Astrocyte (in vitro differentiated cells and primary cell): ENCODE data around the gene ADAP1. TPM values are rescaled to one million over a fixed set of nuclear protein-coding genes. Genes with fewer than 3 reads are reported as not detected.

ENCODE experiments used
- DNase-seq: peaks from one replicate; pipeline ENCODE4 v3.0.0-alpha.2; 2010; ENCODE audit warnings: low read depth
- FAIRE-seq: peaks from 2 replicates; lab custom pipeline; 2011; peaks lifted over from hg19 to GRCh38; lab: Jason Lieb, UNC
- H2AFZ ChIP-seq: 2 replicates; pipeline ENCODE4 v1.6.0; 2012; ENCODE audit warnings: low read depth, low read length, inconsistent platforms
- H3K27ac ChIP-seq: 2 replicates; pipeline ENCODE4 v1.5.1; 2011; ENCODE audit warnings: low read depth, low read length, inconsistent platforms
- H3K27me3 ChIP-seq: 2 replicates; pipeline ENCODE4 v1.6.0; 2011; ENCODE audit warnings: low read length, inconsistent platforms; ENCODE audit not compliant: insufficient read depth
- H3K36me3 ChIP-seq: 2 replicates; pipeline ENCODE4 v1.5.1; 2011; ENCODE audit warnings: low read length, inconsistent platforms; ENCODE audit not compliant: insufficient read depth
- H3K4me1 ChIP-seq: 2 replicates; pipeline ENCODE4 v1.5.1; 2011; ENCODE audit warnings: low read length, inconsistent platforms; ENCODE audit not compliant: insufficient read depth
- H3K4me2 ChIP-seq: 2 replicates; pipeline ENCODE4 v1.6.0; 2012; ENCODE audit warnings: low read length, inconsistent platforms
- H3K4me3 ChIP-seq: 2 replicates; pipeline ENCODE4 v1.5.1; 2011; ENCODE audit warnings: low read depth, mild to moderate bottlenecking, low read length, inconsistent platforms; ENCODE audit not compliant: insufficient read depth
- H3K79me2 ChIP-seq: 2 replicates; pipeline ENCODE4 v1.6.0; 2012; ENCODE audit warnings: mild to moderate bottlenecking, low read length, inconsistent platforms; ENCODE audit not compliant: insufficient read depth
- H3K9ac ChIP-seq: 2 replicates; pipeline ENCODE4 v1.6.0; 2012; ENCODE audit warnings: mild to moderate bottlenecking, low read length, inconsistent platforms
- H3K9me3 ChIP-seq: 2 replicates; pipeline ENCODE4 v1.5.1; 2012; ENCODE audit warnings: low read depth, mild to moderate bottlenecking, low read length, inconsistent platforms; ENCODE audit not compliant: insufficient read depth
- H4K20me1 ChIP-seq: 2 replicates; pipeline ENCODE4 v1.6.0; 2012; ENCODE audit warnings: low read length, inconsistent platforms; ENCODE audit not compliant: insufficient read depth
- H3K27ac Mint-ChIP-seq: one replicate; pipeline ENCODE4 v1.8.0; 2021; ENCODE audit warnings: mild to moderate bottlenecking, mixed read lengths; ENCODE audit not compliant: unreplicated experiment
- H3K27me3 Mint-ChIP-seq: one replicate; pipeline ENCODE4 v1.8.0; 2021; ENCODE audit warnings: low read depth, mixed read lengths; ENCODE audit not compliant: unreplicated experiment
- H3K36me3 Mint-ChIP-seq: one replicate; pipeline ENCODE4 v1.8.0; 2021; ENCODE audit warnings: low read depth, mixed read lengths; ENCODE audit not compliant: unreplicated experiment
- H3K4me1 Mint-ChIP-seq: one replicate; pipeline ENCODE4 v1.8.0; 2021; ENCODE audit warnings: low read depth, mixed read lengths; ENCODE audit not compliant: unreplicated experiment
- H3K4me3 Mint-ChIP-seq: one replicate; pipeline ENCODE4 v1.8.0; 2021; ENCODE audit warnings: mild to moderate bottlenecking, moderate library complexity, mixed read lengths; ENCODE audit not compliant: unreplicated experiment
- H3K9me3 Mint-ChIP-seq: one replicate; pipeline ENCODE4 v1.8.0; 2021; ENCODE audit warnings: mild to moderate bottlenecking, mixed read lengths; ENCODE audit not compliant: unreplicated experiment
- EZH2 ChIP-seq: IDR thresholded peaks from 2 replicates; pipeline ENCODE4 v1.6.1; 2012; ENCODE audit warnings: mild to moderate bottlenecking, low read length, inconsistent platforms; ENCODE audit not compliant: insufficient read depth
- total RNA-seq: library from RNA; stranded (reverse); gene quantifications from 2 replicates; pipeline ENCODE4 v1.2.1, GENCODE V29; 2021
- TF ChIP-seq, protein P1 (sequence below): IDR thresholded peaks from 2 replicates; pipeline ENCODE4 v1.5.1; 2011; ENCODE audit warnings: low read depth, mild to moderate bottlenecking, inconsistent platforms, low read length, moderate library complexity; ENCODE audit not compliant: insufficient read depth

The ADAP1 gene
- total RNA-seq, 1 donor from 2014 or later, result 4.8 TPM

DNA sequence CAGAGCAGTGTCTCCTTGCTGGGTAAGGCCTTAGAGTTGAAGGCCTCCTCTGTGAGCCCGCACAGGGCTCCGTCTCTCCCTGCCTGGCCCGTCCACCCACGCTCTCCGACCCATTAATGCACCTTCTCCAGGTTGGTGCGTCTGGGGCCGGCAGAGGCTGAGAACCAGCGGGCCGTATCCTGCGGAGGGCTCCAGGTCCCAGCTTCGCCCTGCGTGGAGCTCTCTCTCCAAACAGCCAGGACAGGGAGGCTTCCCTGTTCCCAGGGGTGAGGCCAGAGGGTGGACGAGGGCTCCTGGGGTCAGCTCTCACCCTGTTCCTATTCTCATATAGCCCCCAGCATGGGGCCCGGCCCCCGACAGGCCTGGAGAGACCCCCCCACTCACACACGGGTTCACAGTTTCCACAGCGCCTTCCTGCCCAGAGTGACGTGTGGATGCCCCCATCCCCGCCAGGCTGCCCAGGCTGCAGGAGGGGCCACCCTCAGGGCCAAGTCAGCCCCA lies 43.5 kb downstream of the ADAP1 start:
- Histone ChIP-seq H3K9me3 (no peaks in the 10 kb centered on the region), H3K27ac (no peak overlapping the region), H3K27me3 (peaks cover 1% of the 10 kb centered on the region), H3K9ac (no peak overlapping the region), H3K4me2 (no peak overlapping the region), H2AFZ (no peak overlapping the region), H3K4me3 (no peak overlapping the region), H3K36me3 (no peaks in the 10 kb centered on the region), H3K79me2 (no peaks in the 10 kb centered on the region), H3K4me1 (no peaks in the 10 kb centered on the region), H4K20me1 (no peaks in the 10 kb centered on the region)
- no peak for FAIRE-seq
- Mint-ChIP-seq H3K4me3 (no peak overlapping the region), H3K9me3 (peaks cover 1% of the 10 kb centered on the region), H3K36me3 (no peaks in the 10 kb centered on the region), H3K27ac (no peak overlapping the region), H3K27me3 (peaks cover 14% of the 10 kb centered on the region), H3K4me1 (peaks cover 2% of the 10 kb centered on the region)
- no peak for DNase-seq
- TF ChIP-seq, protein P1, sequence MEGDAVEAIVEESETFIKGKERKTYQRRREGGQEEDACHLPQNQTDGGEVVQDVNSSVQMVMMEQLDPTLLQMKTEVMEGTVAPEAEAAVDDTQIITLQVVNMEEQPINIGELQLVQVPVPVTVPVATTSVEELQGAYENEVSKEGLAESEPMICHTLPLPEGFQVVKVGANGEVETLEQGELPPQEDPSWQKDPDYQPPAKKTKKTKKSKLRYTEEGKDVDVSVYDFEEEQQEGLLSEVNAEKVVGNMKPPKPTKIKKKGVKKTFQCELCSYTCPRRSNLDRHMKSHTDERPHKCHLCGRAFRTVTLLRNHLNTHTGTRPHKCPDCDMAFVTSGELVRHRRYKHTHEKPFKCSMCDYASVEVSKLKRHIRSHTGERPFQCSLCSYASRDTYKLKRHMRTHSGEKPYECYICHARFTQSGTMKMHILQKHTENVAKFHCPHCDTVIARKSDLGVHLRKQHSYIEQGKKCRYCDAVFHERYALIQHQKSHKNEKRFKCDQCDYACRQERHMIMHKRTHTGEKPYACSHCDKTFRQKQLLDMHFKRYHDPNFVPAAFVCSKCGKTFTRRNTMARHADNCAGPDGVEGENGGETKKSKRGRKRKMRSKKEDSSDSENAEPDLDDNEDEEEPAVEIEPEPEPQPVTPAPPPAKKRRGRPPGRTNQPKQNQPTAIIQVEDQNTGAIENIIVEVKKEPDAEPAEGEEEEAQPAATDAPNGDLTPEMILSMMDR, result no peak
- TF ChIP-seq EZH2, result no peak

DNA sequence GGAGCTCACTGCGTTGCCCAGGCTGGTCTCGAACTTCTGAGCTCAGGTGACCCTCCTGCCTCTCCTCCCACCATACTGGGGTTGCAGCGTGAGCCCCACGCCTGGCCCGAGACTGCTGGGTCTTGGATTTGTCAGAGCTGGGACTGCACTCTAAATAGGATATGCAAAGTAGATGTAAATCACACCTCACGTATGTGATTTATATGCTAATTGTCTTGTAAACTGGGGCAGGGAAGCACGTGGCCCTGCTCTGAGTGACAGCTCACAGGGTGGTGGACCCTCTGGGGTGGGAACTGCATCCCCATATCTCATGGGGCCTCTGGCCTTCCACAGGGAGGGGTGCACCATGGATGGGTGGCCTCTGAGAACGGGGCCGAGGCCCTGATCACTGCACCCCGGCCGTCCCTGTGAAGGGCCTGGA lies 44.0 kb downstream of the ADAP1 start:
- no peak overlapping the region for H3K27ac Mint-ChIP-seq
- no peak overlapping the region for H3K27ac ChIP-seq
- H4K20me1 ChIP-seq, result no peaks in the 10 kb centered on the region
- DNase-seq, result no peak
- H3K4me1 Mint-ChIP-seq, result no peaks in the 10 kb centered on the region
- peaks cover 8% of the 10 kb centered on the region for H3K27me3 Mint-ChIP-seq
- no peaks in the 10 kb centered on the region for H3K27me3 ChIP-seq
- no peak overlapping the region for H2AFZ ChIP-seq
- no peak overlapping the region for H3K4me2 ChIP-seq
- TF ChIP-seq EZH2, result no peak
- TF ChIP-seq, protein P1, result no peak
- FAIRE-seq, result no peak
- H3K9ac ChIP-seq, result no peak overlapping the region
- H3K9me3 Mint-ChIP-seq, result peaks cover 1% of the 10 kb centered on the region
- no peaks in the 10 kb centered on the region for H3K36me3 ChIP-seq
- no peaks in the 10 kb centered on the region for H3K36me3 Mint-ChIP-seq
- no peak overlapping the region for H3K4me3 ChIP-seq
- no peaks in the 10 kb centered on the region for H3K4me1 ChIP-seq
- no peaks in the 10 kb centered on the region for H3K9me3 ChIP-seq
- no peaks in the 10 kb centered on the region for H3K79me2 ChIP-seq
- H3K4me3 Mint-ChIP-seq, result no peak overlapping the region

DNA sequence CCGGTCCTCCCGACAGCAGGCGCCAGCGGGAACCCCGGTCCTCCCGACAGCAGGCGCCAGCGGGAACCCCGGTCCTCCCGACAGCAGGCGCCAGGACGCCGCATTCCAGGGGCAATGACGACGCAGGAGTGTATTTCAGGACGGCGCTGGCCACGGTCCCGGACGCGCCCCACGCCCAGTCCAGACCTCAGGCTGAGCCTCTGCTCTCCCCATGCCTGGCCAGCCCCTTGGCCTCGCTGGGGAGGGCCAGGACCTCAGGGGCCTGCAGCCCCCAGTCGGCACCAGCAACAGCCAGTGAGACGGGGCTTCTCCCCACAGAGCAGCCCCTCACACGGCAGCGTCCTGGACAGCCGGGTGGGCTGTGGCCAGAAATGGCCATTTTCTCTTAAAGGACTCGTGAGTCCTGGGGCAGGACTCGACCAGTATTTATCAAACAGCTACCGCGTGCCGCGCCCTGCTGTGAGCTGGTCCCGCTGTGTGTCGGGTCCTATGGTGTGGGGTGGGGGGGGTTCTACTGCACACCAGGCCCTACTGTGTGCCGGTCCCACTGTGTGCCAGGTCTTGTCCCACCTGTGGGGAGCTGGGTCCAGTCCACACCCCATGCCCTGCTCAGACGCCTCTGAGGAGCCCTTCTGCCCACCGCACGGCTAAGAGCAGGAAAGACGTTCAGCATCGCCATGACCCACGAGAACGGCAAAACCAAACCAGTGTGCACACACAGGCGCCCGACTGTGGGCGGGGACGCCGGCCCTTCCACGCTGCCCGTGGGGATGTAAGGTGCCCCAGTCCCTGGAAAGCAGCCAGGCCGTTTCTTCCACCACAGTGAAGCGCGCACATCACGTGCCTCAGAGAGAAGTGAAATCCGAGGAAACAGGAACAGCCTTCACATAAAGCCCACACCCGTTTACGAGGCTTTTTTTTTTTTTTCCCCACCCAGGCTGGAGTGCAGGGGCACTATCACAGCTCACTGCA lies 44.8 kb downstream of the ADAP1 start:
- peak overlapping the region; percentile 71 for H3K4me2 ChIP-seq
- no peak for FAIRE-seq
- H3K4me1 Mint-ChIP-seq, result no peaks in the 10 kb centered on the region
- no peaks in the 10 kb centered on the region for H4K20me1 ChIP-seq
- no peaks in the 10 kb centered on the region for H3K9me3 Mint-ChIP-seq
- no peak overlapping the region for H3K27ac ChIP-seq
- no peaks in the 10 kb centered on the region for H3K9me3 ChIP-seq
- DNase-seq, result no peak
- no peak overlapping the region for H3K4me3 Mint-ChIP-seq
- H3K79me2 ChIP-seq, result no peaks in the 10 kb centered on the region
- no peak overlapping the region for H3K9ac ChIP-seq
- no peaks in the 10 kb centered on the region for H3K36me3 Mint-ChIP-seq
- peak; percentile 7 for TF ChIP-seq EZH2
- TF ChIP-seq, protein P1, result no peak
- H3K4me1 ChIP-seq, result peaks cover 4% of the 10 kb centered on the region
- H3K27me3 Mint-ChIP-seq, result peaks cover 9% of the 10 kb centered on the region
- no peak overlapping the region for H3K27ac Mint-ChIP-seq
- H2AFZ ChIP-seq, result peak overlapping the region; percentile 71
- H3K27me3 ChIP-seq, result peaks cover 2% of the 10 kb centered on the region
- H3K36me3 ChIP-seq, result no peaks in the 10 kb centered on the region
- H3K4me3 ChIP-seq, result no peak overlapping the region
